GM23338 (cell line): Measurements from ENCODE around the gene OR13D1. TPM values are rescaled to one million over a fixed set of nuclear protein-coding genes. Genes with fewer than 3 reads are reported as not detected.
"Not testable (repeated sequence)": the region's sequence is repeated elsewhere in the genome, so short reads cannot be mapped to it uniquely, and the experiment has no call there.

Experiments used
- ATAC-seq: fragments of 200-7000 bp; cut with Tn5 transposase; 3 replicates; pipeline ENCODE4 v1.9.1; 2020
- DNase-seq: peaks from one replicate; pipeline ENCODE4 v3.0.0-alpha.2; 2015; ENCODE audit warnings: low spot score
- H2AFZ ChIP-seq: fragments of 200-600 bp; sonication (generic); 2 replicates; pipeline ENCODE4 v1.8.0; 2016; ENCODE audit warnings: antibody characterized with exemption, mild to moderate bottlenecking, moderate library complexity
- H3F3A ChIP-seq: fragments of 200-600 bp; sonication (generic); replicated peaks from 2 replicates; pipeline ENCODE4 v1.8.0; 2017; ENCODE audit warnings: antibody characterized with exemption, mixed run types, low read depth
- H3K27ac ChIP-seq: fragments of 200-600 bp; sonication (generic); 2 replicates; pipeline ENCODE4 v1.6.1; 2016; ENCODE audit warnings: low read depth
- H3K27me3 ChIP-seq: fragments of 200-600 bp; sonication (generic); 2 replicates; pipeline ENCODE4 v1.8.0; 2016; ENCODE audit warnings: mild to moderate bottlenecking, mixed run types, moderate library complexity; ENCODE audit not compliant: insufficient read depth
- H3K36me3 ChIP-seq: fragments of 200-600 bp; sonication (generic); 2 replicates; pipeline ENCODE4 v1.8.0; 2016; ENCODE audit warnings: mild to moderate bottlenecking; ENCODE audit not compliant: insufficient read depth
- H3K4me1 ChIP-seq: fragments of 200-600 bp; sonication (generic); 2 replicates; pipeline ENCODE4 v1.8.0; 2016; ENCODE audit warnings: mild to moderate bottlenecking, moderate library complexity; ENCODE audit not compliant: insufficient read depth
- H3K4me2 ChIP-seq: fragments of 200-600 bp; sonication (generic); 2 replicates; pipeline ENCODE4 v1.7.1; 2017; ENCODE audit warnings: mixed run types
- H3K4me3 ChIP-seq: fragments of 200-600 bp; sonication (generic); 2 replicates; pipeline ENCODE4 v1.6.1; 2016; ENCODE audit warnings: mixed run types
- H3K79me2 ChIP-seq: fragments of 200-600 bp; sonication (generic); replicated peaks from 2 replicates; pipeline ENCODE4 v1.8.0; 2017; ENCODE audit warnings: mild to moderate bottlenecking; ENCODE audit not compliant: insufficient read depth
- H3K9me2 ChIP-seq: fragments of 200-600 bp; sonication (generic); 2 replicates; pipeline ENCODE4 v1.8.0; 2017; ENCODE audit not compliant: insufficient read depth
- H4K20me1 ChIP-seq: fragments of 200-600 bp; sonication (generic); replicated peaks from 2 replicates; pipeline ENCODE4 v1.8.0; 2017; ENCODE audit warnings: mild to moderate bottlenecking; ENCODE audit not compliant: insufficient read depth
- H3K27ac Mint-ChIP-seq: 2 replicates; pipeline ENCODE4 v1.8.0; 2020; ENCODE audit warnings: inconsistent platforms, mild to moderate bottlenecking, moderate library complexity, mixed read lengths
- H3K27me3 Mint-ChIP-seq: 3 replicates; pipeline ENCODE4 v1.8.0; 2022; ENCODE audit warnings: low read depth, mild to moderate bottlenecking, moderate library complexity, mixed read lengths, inconsistent platforms; ENCODE audit not compliant: insufficient read depth, poor library complexity
- H3K36me3 Mint-ChIP-seq: 3 replicates; pipeline ENCODE4 v1.8.0; 2021; ENCODE audit warnings: low read depth, mild to moderate bottlenecking, inconsistent platforms, moderate library complexity, mixed read lengths
- H3K4me1 Mint-ChIP-seq: 3 replicates; pipeline ENCODE4 v1.8.0; 2020; ENCODE audit warnings: mild to moderate bottlenecking, inconsistent platforms, mixed read lengths
- H3K4me3 Mint-ChIP-seq: 3 replicates; pipeline ENCODE4 v1.8.0; 2021; ENCODE audit warnings: moderate library complexity, mild to moderate bottlenecking, inconsistent platforms, mixed read lengths
- H3K9me3 Mint-ChIP-seq: 3 replicates; pipeline ENCODE4 v1.8.0; 2020; ENCODE audit warnings: moderate library complexity, mild to moderate bottlenecking, inconsistent platforms, mixed read lengths
- EZH2phosphoT487 ChIP-seq: fragments of 200-600 bp; sonication (generic); IDR thresholded peaks from one replicate; pipeline ENCODE4 v1.8.1; 2018; ENCODE audit warnings: antibody characterized with exemption; ENCODE audit not compliant: unreplicated experiment
- JUNB ChIP-seq: IDR thresholded peaks from one replicate; pipeline ENCODE4 v1.6.1; 2016; ENCODE audit warnings: antibody characterized with exemption; ENCODE audit not compliant: unreplicated experiment
- POLR2AphosphoS5 ChIP-seq: IDR thresholded peaks from 2 replicates; pipeline ENCODE4 v1.6.1; 2016; ENCODE audit warnings: antibody characterized with exemption, low read depth
- ZNF114 ChIP-seq: fragments of 250-450 bp; sonication (Bioruptor Pico); IDR thresholded peaks from 2 replicates; pipeline ENCODE4 v1.5.0; 2020; ENCODE audit warnings: mild to moderate bottlenecking, moderate library complexity
- polyA plus RNA-seq: library from polyadenylated mRNA; unstranded; fragments of >200 nt; fragmentation: Nextera tagmentation; extraction: Ambion mirVana; gene quantifications from 2 replicates; pipeline ENCODE4 v1.2.1, GENCODE V29; 2016
- total RNA-seq: library from RNA; depleted of rRNA; stranded (reverse); fragments of >200 nt; shearing (Covaris generic); gene quantifications from 2 replicates; pipeline ENCODE4 v1.2.3, GENCODE V29; 2014
- TF ChIP-seq, protein P1 (sequence below): fragments of 250-450 bp; sonication (Bioruptor Pico); IDR thresholded peaks from 2 replicates; pipeline ENCODE4 v1.5.0; 2020; ENCODE audit warnings: mild to moderate bottlenecking, moderate library complexity
- TF ChIP-seq, protein P2 (sequence below): IDR thresholded peaks from 2 replicates; pipeline ENCODE4 v1.6.1; 2016; ENCODE audit warnings: antibody characterized with exemption
- TF ChIP-seq, protein P3 (sequence below): IDR thresholded peaks from one replicate; pipeline ENCODE4 v1.6.1; 2018; ENCODE audit warnings: antibody characterized with exemption; ENCODE audit not compliant: unreplicated experiment

Gene OR13D1
- total and polyA plus RNA-seq, 2 experiments from 2014 or later: not detected

DNA sequence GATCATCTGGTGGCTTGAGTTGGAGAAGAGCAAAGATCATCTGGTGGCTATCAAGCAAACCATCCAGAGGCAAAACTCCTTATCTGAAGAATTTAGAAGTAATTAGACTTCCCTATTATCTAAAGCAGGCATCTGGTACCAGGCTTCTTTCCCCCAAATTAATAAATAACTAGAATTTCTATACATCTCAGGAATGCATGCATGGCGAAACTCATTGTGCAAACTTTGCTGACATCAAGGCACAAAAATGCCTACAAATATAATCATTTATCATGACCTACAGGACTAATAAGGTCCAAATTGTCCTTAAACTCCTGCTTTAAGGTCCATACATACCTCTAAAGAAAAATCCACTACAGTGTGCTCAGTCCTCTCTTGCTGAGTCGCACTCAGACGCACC is 6.0 kb downstream of the OR13D1 start (continued):
- TF ChIP-seq, protein P1, sequence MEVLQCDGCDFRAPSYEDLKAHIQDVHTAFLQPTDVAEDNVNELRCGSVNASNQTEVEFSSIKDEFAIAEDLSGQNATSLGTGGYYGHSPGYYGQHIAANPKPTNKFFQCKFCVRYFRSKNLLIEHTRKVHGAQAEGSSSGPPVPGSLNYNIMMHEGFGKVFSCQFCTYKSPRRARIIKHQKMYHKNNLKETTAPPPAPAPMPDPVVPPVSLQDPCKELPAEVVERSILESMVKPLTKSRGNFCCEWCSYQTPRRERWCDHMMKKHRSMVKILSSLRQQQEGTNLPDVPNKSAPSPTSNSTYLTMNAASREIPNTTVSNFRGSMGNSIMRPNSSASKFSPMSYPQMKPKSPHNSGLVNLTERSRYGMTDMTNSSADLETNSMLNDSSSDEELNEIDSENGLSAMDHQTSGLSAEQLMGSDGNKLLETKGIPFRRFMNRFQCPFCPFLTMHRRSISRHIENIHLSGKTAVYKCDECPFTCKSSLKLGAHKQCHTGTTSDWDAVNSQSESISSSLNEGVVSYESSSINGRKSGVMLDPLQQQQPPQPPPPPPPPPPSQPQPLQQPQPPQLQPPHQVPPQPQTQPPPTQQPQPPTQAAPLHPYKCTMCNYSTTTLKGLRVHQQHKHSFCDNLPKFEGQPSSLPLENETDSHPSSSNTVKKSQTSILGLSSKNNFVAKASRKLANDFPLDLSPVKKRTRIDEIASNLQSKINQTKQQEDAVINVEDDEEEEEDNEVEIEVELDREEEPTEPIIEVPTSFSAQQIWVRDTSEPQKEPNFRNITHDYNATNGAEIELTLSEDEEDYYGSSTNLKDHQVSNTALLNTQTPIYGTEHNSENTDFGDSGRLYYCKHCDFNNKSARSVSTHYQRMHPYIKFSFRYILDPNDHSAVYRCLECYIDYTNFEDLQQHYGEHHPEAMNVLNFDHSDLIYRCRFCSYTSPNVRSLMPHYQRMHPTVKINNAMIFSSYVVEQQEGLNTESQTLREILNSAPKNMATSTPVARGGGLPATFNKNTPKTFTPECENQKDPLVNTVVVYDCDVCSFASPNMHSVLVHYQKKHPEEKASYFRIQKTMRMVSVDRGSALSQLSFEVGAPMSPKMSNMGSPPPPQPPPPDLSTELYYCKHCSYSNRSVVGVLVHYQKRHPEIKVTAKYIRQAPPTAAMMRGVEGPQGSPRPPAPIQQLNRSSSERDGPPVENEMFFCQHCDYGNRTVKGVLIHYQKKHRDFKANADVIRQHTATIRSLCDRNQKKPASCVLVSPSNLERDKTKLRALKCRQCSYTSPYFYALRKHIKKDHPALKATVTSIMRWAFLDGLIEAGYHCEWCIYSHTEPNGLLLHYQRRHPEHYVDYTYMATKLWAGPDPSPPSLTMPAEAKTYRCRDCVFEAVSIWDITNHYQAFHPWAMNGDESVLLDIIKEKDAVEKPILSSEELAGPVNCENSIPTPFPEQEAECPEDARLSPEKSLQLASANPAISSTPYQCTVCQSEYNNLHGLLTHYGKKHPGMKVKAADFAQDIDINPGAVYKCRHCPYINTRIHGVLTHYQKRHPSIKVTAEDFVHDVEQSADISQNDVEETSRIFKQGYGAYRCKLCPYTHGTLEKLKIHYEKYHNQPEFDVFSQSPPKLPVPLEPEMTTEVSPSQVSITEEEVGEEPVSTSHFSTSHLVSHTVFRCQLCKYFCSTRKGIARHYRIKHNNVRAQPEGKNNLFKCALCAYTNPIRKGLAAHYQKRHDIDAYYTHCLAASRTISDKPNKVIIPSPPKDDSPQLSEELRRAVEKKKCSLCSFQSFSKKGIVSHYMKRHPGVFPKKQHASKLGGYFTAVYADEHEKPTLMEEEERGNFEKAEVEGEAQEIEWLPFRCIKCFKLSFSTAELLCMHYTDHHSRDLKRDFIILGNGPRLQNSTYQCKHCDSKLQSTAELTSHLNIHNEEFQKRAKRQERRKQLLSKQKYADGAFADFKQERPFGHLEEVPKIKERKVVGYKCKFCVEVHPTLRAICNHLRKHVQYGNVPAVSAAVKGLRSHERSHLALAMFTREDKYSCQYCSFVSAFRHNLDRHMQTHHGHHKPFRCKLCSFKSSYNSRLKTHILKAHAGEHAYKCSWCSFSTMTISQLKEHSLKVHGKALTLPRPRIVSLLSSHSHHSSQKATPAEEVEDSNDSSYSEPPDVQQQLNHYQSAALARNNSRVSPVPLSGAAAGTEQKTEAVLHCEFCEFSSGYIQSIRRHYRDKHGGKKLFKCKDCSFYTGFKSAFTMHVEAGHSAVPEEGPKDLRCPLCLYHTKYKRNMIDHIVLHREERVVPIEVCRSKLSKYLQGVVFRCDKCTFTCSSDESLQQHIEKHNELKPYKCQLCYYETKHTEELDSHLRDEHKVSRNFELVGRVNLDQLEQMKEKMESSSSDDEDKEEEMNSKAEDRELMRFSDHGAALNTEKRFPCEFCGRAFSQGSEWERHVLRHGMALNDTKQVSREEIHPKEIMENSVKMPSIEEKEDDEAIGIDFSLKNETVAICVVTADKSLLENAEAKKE: no peak
- TF ChIP-seq, protein P2, sequence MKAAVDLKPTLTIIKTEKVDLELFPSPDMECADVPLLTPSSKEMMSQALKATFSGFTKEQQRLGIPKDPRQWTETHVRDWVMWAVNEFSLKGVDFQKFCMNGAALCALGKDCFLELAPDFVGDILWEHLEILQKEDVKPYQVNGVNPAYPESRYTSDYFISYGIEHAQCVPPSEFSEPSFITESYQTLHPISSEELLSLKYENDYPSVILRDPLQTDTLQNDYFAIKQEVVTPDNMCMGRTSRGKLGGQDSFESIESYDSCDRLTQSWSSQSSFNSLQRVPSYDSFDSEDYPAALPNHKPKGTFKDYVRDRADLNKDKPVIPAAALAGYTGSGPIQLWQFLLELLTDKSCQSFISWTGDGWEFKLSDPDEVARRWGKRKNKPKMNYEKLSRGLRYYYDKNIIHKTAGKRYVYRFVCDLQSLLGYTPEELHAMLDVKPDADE: no peak

DNA sequence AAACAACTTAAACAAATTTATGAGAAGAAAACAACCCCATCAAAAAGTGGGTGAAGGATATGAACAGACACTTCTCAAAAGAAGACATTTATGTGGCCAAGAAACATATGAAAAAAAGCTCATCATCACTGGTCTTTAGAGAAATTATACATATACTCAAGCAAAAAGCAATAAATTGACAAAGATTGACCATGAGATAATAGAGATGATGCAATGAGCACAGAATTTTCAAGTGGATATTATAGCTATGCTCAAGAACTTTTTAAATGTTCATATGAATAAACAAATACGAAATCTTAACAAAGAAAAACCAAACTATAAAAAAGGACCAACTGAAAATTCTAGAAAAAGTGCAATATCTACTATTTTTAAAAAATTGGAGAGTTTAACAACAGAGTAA is 14.4 kb downstream of the OR13D1 start:
- DNase-seq, ATAC-seq, H3K36me3 Mint-ChIP-seq, H3K4me2 ChIP-seq, H3K9me3 Mint-ChIP-seq, H4K20me1 ChIP-seq, H3K79me2 ChIP-seq, H3K27me3 Mint-ChIP-seq, H2AFZ ChIP-seq, H3K4me1 Mint-ChIP-seq, H3F3A ChIP-seq, H3K36me3 ChIP-seq, H3K9me2 ChIP-seq, H3K4me1 ChIP-seq, H3K27me3 ChIP-seq, H3K4me3 ChIP-seq, H3K27ac Mint-ChIP-seq, H3K4me3 Mint-ChIP-seq, H3K27ac ChIP-seq: not testable (repeated sequence)

DNA sequence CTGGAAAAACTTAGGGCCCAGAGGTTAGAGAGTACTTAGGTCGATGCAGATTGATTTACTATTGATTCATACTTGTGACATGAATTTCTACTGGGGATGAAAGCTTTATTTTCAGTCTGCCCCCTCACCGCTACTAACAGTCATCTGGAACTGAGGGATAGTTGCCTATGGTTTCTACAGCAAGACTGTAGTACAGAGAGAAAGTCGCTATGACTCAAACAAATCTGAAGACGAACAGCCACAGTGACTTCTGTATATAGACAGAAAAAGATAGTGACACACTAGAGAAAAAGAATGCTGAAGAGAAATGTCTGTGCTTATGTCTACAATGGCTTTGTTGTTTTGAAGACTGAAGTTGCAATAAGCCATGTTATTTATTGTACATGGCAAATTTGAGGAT is 17.3 kb downstream of the OR13D1 start:
- H3K27ac Mint-ChIP-seq: no peak overlapping the region
- no peak for DNase-seq
- Histone ChIP-seq H3K27me3 (no peaks in the 10 kb centered on the region), H3K4me3 (no peak overlapping the region), H3K9me2 (no peaks in the 10 kb centered on the region), H3K4me2 (no peak overlapping the region), H4K20me1 (no peaks in the 10 kb centered on the region), H3K4me1 (no peaks in the 10 kb centered on the region), H3K27ac (no peak overlapping the region), H3F3A (no peaks in the 10 kb centered on the region), H3K79me2 (no peaks in the 10 kb centered on the region), H3K36me3 (no peaks in the 10 kb centered on the region), H2AFZ (no peak overlapping the region)
- H3K36me3 Mint-ChIP-seq: no peaks in the 10 kb centered on the region
- no peak for ATAC-seq
- no peaks in the 10 kb centered on the region for H3K27me3 Mint-ChIP-seq
- no peak overlapping the region for H3K4me3 Mint-ChIP-seq
- no peaks in the 10 kb centered on the region for H3K4me1 Mint-ChIP-seq
- no peaks in the 10 kb centered on the region for H3K9me3 Mint-ChIP-seq
- TF ChIP-seq POLR2AphosphoS5 (no peak), ZNF114 (no peak), EZH2phosphoT487 (no peak), JUNB (no peak)
- TF ChIP-seq, protein P3, sequence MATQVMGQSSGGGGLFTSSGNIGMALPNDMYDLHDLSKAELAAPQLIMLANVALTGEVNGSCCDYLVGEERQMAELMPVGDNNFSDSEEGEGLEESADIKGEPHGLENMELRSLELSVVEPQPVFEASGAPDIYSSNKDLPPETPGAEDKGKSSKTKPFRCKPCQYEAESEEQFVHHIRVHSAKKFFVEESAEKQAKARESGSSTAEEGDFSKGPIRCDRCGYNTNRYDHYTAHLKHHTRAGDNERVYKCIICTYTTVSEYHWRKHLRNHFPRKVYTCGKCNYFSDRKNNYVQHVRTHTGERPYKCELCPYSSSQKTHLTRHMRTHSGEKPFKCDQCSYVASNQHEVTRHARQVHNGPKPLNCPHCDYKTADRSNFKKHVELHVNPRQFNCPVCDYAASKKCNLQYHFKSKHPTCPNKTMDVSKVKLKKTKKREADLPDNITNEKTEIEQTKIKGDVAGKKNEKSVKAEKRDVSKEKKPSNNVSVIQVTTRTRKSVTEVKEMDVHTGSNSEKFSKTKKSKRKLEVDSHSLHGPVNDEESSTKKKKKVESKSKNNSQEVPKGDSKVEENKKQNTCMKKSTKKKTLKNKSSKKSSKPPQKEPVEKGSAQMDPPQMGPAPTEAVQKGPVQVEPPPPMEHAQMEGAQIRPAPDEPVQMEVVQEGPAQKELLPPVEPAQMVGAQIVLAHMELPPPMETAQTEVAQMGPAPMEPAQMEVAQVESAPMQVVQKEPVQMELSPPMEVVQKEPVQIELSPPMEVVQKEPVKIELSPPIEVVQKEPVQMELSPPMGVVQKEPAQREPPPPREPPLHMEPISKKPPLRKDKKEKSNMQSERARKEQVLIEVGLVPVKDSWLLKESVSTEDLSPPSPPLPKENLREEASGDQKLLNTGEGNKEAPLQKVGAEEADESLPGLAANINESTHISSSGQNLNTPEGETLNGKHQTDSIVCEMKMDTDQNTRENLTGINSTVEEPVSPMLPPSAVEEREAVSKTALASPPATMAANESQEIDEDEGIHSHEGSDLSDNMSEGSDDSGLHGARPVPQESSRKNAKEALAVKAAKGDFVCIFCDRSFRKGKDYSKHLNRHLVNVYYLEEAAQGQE: no peak
